HFF-Myc (cell line): Measurements from ENCODE around the gene UBXN10.
A peak's percentile ranks its signal among the peaks of the same experiment; 100 is the strongest.

ENCODE experiments used
- DNase-seq: peaks from one replicate; pipeline ENCODE4 v3.0.0-alpha.2; 2011; ENCODE audit warnings: low read depth; ENCODE audit errors: extremely low read depth
- H3K4me3 ChIP-seq: replicated peaks from 2 replicates; pipeline ENCODE4 v1.5.1; 2011; ENCODE audit warnings: low read depth, mild to moderate bottlenecking, control low read depth, low read length
- TF ChIP-seq, protein P1 (sequence below): IDR thresholded peaks from 2 replicates; pipeline ENCODE4 v1.5.1; 2012; ENCODE audit warnings: mild to moderate bottlenecking, low read depth, low read length, control low read depth; ENCODE audit errors: missing control alignments

The UBXN10 gene

DNA sequence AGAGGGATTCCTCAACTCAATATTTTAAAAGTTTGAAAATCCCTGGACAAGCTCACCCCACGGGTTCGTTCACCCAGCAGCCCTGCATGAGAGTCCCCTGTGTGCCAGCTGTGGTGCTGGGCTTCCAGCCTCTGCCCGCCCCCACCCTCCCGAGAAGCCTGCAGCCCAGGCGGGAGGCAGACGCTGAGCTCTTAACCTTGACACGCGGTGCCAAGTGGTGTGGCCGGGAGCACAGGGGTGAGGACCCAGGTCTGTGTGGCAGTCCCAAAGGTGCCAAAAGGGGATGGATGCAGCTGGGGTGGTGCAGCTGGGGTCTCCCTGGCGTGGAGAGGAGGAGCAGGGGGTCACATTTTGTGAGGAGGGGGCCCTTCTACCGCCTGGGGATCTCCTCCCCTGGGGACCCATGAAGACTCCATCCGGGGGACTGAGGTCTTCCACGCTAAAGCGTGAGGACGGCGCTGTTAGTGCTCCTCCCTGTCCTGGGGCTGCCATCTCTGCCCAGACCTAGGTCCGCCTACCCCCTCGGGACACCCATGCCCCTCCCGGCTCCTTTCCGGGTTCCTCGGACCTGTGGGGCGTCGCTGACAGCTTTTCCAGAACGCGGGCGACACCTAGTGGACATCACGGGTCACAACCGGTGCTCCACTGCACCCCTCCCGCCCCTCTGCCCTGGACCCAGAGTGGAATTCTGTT is 33.8 kb upstream of the UBXN10 start:
- TF ChIP-seq, protein P1, sequence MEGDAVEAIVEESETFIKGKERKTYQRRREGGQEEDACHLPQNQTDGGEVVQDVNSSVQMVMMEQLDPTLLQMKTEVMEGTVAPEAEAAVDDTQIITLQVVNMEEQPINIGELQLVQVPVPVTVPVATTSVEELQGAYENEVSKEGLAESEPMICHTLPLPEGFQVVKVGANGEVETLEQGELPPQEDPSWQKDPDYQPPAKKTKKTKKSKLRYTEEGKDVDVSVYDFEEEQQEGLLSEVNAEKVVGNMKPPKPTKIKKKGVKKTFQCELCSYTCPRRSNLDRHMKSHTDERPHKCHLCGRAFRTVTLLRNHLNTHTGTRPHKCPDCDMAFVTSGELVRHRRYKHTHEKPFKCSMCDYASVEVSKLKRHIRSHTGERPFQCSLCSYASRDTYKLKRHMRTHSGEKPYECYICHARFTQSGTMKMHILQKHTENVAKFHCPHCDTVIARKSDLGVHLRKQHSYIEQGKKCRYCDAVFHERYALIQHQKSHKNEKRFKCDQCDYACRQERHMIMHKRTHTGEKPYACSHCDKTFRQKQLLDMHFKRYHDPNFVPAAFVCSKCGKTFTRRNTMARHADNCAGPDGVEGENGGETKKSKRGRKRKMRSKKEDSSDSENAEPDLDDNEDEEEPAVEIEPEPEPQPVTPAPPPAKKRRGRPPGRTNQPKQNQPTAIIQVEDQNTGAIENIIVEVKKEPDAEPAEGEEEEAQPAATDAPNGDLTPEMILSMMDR = peak; percentile 72
- peak overlapping the region; percentile 25; the same call in 1 of the 2 replicates for H3K4me3 ChIP-seq
- DNase-seq = peak; percentile 26

DNA sequence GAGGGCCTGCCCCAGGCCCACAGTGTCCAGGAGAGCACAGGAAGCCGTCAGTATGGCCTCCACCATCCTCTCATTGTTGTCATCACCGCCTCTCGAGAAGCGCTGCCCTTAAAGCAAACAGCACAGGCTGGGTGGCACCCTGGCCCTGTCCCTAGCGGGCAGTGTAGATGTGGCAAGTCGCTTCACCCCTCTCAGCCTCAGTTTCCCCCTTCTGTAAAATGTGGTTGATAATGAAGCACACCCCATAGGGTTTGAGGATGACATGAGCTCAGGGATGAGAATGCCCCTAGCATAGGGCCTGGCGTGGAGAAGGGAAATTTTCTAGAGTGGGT is 33.3 kb upstream of the UBXN10 start:
- TF ChIP-seq, protein P1 = no peak
- no peak overlapping the region for H3K4me3 ChIP-seq
- no peak for DNase-seq

DNA sequence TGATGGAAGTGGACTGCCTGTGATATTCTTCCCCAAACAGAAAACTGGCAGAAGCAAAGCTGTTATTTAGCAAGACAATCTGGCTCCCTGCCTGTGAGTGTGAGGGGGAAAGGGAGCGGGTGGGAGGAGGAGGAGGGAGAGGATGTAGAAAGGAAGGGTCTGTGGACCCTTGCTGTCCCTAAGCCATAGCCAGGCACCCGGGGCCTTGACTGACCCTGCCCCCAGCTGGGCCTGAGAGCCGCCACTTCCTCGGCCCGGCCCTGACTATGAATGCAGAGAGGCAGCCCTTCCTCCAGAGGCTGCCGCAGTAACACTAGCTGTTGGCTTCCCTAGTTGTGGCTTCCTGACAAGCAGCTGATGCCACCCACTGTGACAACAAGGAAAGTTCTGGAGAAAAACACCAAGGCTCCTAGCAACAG is 32.9 kb upstream of the UBXN10 start:
- DNase-seq = no peak
- TF ChIP-seq, protein P1 = no peak
- no peak overlapping the region for H3K4me3 ChIP-seq

DNA sequence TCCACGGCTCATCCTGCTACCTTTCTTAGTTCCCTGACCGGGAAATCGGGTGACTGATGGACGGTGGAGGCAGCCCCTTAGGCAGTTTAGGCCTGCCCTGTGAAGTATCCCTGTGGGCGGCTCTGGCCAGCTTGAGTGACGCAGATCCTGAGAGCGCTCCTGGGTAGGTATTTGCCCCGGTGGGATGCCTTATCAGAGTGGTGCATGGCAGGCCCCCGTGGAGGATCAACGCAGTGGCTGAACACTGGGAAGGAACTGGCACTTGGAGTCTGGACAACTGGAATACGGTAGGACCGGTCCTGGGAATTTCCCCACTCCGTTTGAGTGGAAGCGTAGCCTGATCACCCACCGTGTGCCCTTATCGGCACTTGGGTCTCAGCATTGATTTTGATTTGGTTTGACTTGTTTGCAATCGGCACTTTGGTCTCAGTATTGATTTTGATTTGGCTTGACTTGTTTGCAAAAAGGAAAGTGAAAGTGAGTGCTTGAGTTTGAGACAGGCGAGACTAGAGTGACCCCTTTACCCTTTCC is 31.5 kb upstream of the UBXN10 start:
- no peak for DNase-seq
- TF ChIP-seq, protein P1 = no peak
- H3K4me3 ChIP-seq = no peak overlapping the region

DNA sequence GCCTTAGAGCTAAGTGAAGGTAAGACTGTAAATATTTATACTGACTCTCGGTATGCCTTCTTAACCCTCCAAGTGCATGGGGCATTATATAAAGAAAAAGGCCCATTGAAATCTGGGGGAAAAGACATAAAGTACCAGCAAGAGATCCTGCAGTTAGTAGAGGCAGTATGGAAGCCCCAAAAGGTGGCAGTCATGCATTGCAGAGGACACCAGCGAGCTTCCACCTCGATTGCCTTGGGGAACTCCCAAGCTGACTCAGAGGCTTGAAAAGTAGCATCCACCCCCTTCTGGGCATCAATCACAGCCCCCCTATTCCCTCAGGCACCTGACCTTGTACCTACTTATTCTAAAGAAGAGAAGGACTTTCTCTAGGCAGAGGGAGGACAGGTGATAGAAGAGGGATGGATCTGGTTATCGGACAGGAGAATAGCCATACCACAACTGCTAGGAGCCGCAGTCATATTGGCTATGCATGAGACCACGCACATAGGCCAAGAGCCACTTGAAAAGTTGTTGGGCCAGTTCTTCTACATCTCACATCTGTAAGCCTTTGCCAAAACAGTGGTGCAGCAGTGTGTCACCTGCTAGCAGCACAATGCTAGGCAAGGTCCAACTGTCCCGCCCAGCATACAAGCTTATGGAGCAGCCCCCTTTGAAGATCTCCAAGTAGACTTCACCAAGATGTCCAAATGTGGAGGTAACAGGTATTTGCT is 27.4 kb upstream of the UBXN10 start:
- DNase-seq = no peak
- TF ChIP-seq, protein P1 = no peak
- no peak overlapping the region for H3K4me3 ChIP-seq

DNA sequence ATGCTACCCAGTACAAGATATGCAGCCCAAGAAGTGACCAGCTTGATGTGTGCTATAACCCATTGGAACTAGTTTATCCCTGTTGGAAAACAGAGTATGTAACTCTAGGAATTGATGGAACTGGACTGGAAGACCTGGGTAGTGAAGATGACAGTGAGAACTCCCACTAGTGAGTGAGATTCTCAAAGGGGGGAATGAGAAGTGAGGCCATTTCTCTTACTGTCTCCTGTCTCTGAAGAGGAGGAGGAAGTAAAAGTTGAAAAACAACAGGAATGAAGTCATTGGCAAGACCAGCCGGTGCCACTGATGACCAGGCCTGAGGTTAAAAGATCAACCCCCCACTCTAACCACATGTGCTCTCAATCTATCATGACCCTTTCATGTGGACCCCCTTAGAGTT is 25.9 kb upstream of the UBXN10 start:
- H3K4me3 ChIP-seq = no peak overlapping the region
- TF ChIP-seq, protein P1 = no peak
- no peak for DNase-seq
